Left renal cortex interstitium (tissue), 4 donors: ENCODE data around the gene YPEL1. TPM values are rescaled to one million over a fixed set of nuclear protein-coding genes. Genes with fewer than 3 reads are reported as not detected.
"Not testable (repeated sequence)": the region's sequence is repeated elsewhere in the genome, so short reads cannot be mapped to it uniquely, and the experiment has no call there.

Source experiments
- DNase-seq, 4 donors: peaks; one replicate each; pipeline ENCODE4 v3.0.0-alpha.2; 2013; ENCODE audit warnings: low read depth in 4 of 4, low spot score in 2 of 4, missing footprints in 1 of 4
- polyA plus RNA-seq, 4 donors: library from polyadenylated mRNA; unstranded; fragments of 120-200 nt; gene quantifications; one replicate each; pipeline ENCODE4 v1.2.1, GENCODE V29; 2013; ENCODE audit not compliant: insufficient read length in 4 of 4

The YPEL1 gene
- polyA plus RNA-seq, 4 donors = 13.5 to 18.1 (median 15.6) TPM

GRCh38 chr22:21754523-21754922 is 18.9 kb upstream of the YPEL1 start:
- no peak for DNase-seq

- no peak for DNase-seq
Observed at GRCh38 chr22:21753374-21754111, 17.9 kb upstream of the YPEL1 start.

GRCh38 chr22:21752276-21752675 is 16.7 kb upstream of the YPEL1 start:
- no peak for DNase-seq

- no peak for DNase-seq
Observed at GRCh38 chr22:21745948-21746347, 10.4 kb upstream of the YPEL1 start.

GRCh38 chr22:21744917-21745316 is 9.3 kb upstream of the YPEL1 start:
- not testable (repeated sequence) for DNase-seq

- no peak for DNase-seq
Observed at GRCh38 chr22:21741790-21742189, 6.2 kb upstream of the YPEL1 start.

GRCh38 chr22:21741059-21741458 is 5.5 kb upstream of the YPEL1 start:
- DNase-seq = no peak

- DNase-seq = no peak
Observed at GRCh38 chr22:21739828-21740377, 4.3 kb upstream of the YPEL1 start.

GRCh38 chr22:21738966-21739365 is 3.4 kb upstream of the YPEL1 start:
- DNase-seq = no peak

- DNase-seq = no peak
Observed at GRCh38 chr22:21738081-21738480, 2.5 kb upstream of the YPEL1 start.

GRCh38 chr22:21736948-21737347 is 1.4 kb upstream of the YPEL1 start:
- no peak for DNase-seq

- no peak for DNase-seq
Observed at GRCh38 chr22:21736084-21736642, 569 bp upstream of the YPEL1 start.

GRCh38 chr22:21734540-21735199 is 924 bp downstream of the YPEL1 start:
- DNase-seq = peak in 1 of 4 donors; percentile 12

GRCh38 chr22:21731503-21731902 is 4.1 kb downstream of the YPEL1 start:
- DNase-seq = no peak

GRCh38 chr22:21730535-21731308 is 4.9 kb downstream of the YPEL1 start:
- no peak for DNase-seq

- not testable (repeated sequence) for DNase-seq
Observed at GRCh38 chr22:21729184-21729583, 6.4 kb downstream of the YPEL1 start.

GRCh38 chr22:21728270-21728669 is 7.3 kb downstream of the YPEL1 start:
- DNase-seq = no peak

GRCh38 chr22:21727768-21728167 is 7.8 kb downstream of the YPEL1 start:
- DNase-seq = no peak

GRCh38 chr22:21727159-21727558 is 8.4 kb downstream of the YPEL1 start:
- DNase-seq = no peak

- DNase-seq = no peak
Observed at GRCh38 chr22:21726650-21727049, 8.9 kb downstream of the YPEL1 start.
